ENCODE results near the gene CHRNA7.

DNA sequence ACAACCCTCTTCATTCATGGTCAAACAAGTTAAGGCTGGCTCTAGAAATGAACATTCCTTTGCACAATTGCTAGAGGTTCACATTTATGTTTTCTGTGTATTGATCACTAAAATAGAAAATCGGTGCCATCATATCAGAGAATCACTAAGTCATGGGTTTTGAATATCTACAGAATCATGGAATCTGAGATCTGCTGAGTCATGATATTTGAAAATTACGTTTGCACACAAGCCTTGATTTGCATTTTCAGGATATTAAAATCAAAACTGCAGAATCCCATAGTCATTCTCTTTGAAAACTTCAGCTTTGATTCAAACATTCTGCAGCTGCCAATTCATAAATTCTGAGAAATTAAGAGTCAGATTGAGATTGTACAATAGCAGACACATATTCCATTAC lies 26.1 kb upstream of the CHRNA7 start:
- TF ChIP-seq, protein P1, sequence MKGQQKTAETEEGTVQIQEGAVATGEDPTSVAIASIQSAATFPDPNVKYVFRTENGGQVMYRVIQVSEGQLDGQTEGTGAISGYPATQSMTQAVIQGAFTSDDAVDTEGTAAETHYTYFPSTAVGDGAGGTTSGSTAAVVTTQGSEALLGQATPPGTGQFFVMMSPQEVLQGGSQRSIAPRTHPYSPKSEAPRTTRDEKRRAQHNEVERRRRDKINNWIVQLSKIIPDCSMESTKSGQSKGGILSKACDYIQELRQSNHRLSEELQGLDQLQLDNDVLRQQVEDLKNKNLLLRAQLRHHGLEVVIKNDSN (IDR thresholded peaks at IDR 0.05; ENCODE audit: borderline replicate concordance, extremely low read length, insufficient read depth, low read depth, low read length), result no peak
- TF ChIP-seq, protein P2, sequence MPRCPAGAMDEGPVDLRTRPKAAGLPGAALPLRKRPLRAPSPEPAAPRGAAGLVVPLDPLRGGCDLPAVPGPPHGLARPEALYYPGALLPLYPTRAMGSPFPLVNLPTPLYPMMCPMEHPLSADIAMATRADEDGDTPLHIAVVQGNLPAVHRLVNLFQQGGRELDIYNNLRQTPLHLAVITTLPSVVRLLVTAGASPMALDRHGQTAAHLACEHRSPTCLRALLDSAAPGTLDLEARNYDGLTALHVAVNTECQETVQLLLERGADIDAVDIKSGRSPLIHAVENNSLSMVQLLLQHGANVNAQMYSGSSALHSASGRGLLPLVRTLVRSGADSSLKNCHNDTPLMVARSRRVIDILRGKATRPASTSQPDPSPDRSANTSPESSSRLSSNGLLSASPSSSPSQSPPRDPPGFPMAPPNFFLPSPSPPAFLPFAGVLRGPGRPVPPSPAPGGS (IDR thresholded peaks at IDR 0.05; ENCODE audit: borderline replicate concordance, insufficient read depth, low read depth, low read length, poor library complexity, severe bottlenecking), result no peak
- TF ChIP-seq HDAC2 (IDR thresholded peaks at IDR 0.05) (no peak), EP300 (IDR thresholded peaks at IDR 0.05; ENCODE audit: borderline replicate concordance in 1 of 2, control insufficient read depth in 1 of 2, low read depth in 2 of 2, low read length in 2 of 2) (no peak), MTA2 (IDR thresholded peaks at IDR 0.05; ENCODE audit: low read depth) (no peak), SP1 (IDR thresholded peaks at IDR 0.05; ENCODE audit: low read depth, low read length) (no peak), POLR2A (IDR thresholded peaks at IDR 0.05; ENCODE audit: low read depth, low read length) (no peak), ESRRA (IDR thresholded peaks at IDR 0.05; ENCODE audit: low read length) (no peak), CBX5 (IDR thresholded peaks at IDR 0.05; ENCODE audit: low read depth) (no peak), SUZ12 (IDR thresholded peaks at IDR 0.05; ENCODE audit: unreplicated experiment) (no peak), BHLHE40 (IDR thresholded peaks at IDR 0.05; ENCODE audit: borderline replicate concordance in 1 of 2, low read depth in 2 of 2, low read length in 1 of 2) (no peak)
- TF ChIP-seq, protein P3, sequence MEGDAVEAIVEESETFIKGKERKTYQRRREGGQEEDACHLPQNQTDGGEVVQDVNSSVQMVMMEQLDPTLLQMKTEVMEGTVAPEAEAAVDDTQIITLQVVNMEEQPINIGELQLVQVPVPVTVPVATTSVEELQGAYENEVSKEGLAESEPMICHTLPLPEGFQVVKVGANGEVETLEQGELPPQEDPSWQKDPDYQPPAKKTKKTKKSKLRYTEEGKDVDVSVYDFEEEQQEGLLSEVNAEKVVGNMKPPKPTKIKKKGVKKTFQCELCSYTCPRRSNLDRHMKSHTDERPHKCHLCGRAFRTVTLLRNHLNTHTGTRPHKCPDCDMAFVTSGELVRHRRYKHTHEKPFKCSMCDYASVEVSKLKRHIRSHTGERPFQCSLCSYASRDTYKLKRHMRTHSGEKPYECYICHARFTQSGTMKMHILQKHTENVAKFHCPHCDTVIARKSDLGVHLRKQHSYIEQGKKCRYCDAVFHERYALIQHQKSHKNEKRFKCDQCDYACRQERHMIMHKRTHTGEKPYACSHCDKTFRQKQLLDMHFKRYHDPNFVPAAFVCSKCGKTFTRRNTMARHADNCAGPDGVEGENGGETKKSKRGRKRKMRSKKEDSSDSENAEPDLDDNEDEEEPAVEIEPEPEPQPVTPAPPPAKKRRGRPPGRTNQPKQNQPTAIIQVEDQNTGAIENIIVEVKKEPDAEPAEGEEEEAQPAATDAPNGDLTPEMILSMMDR (IDR thresholded peaks at IDR 0.05 in 2 of 3, conservative IDR thresholded peaks at IDR 0.05 in 1 of 3; ENCODE audit: control insufficient read depth in 2 of 3, extremely low read depth in 1 of 3, insufficient read depth in 1 of 3, low read depth in 3 of 3, low read length in 3 of 3), result no peak
- TF ChIP-seq, protein P4, sequence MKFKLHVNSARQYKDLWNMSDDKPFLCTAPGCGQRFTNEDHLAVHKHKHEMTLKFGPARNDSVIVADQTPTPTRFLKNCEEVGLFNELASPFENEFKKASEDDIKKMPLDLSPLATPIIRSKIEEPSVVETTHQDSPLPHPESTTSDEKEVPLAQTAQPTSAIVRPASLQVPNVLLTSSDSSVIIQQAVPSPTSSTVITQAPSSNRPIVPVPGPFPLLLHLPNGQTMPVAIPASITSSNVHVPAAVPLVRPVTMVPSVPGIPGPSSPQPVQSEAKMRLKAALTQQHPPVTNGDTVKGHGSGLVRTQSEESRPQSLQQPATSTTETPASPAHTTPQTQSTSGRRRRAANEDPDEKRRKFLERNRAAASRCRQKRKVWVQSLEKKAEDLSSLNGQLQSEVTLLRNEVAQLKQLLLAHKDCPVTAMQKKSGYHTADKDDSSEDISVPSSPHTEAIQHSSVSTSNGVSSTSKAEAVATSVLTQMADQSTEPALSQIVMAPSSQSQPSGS (IDR thresholded peaks at IDR 0.05; ENCODE audit: low read length), result no peak

Data from GM12878 (cell line).